Neuronal stem cell (in vitro differentiated cells): ENCODE results near the gene PELI1.

Source experiments
- DNase-seq: peaks from one replicate; pipeline ENCODE4 v3.0.0-alpha.2; 2013; ENCODE audit warnings: low spot score
- H2AFZ ChIP-seq: one replicate; pipeline ENCODE4 v1.6.1; 2013; ENCODE audit warnings: mild to moderate bottlenecking, low read length, inconsistent platforms
- H2AK5ac ChIP-seq: 2 replicates; pipeline ENCODE4 v1.6.1; 2013; ENCODE audit warnings: low read depth, mild to moderate bottlenecking, inconsistent platforms, low read length, moderate library complexity, mixed read lengths
- H2BK120ac ChIP-seq: 2 replicates; pipeline ENCODE4 v1.6.1; 2013; ENCODE audit warnings: low read depth, mild to moderate bottlenecking, inconsistent platforms, low read length, moderate library complexity, mixed read lengths
- H2BK12ac ChIP-seq: one replicate; pipeline ENCODE4 v1.6.1; 2013; ENCODE audit warnings: low read length, inconsistent platforms
- H2BK15ac ChIP-seq: 2 replicates; pipeline ENCODE4 v1.6.1; 2013; ENCODE audit warnings: mild to moderate bottlenecking, low read length, inconsistent platforms, mixed read lengths
- H2BK5ac ChIP-seq: one replicate; pipeline ENCODE4 v1.6.1; 2013; ENCODE audit warnings: inconsistent platforms, mild to moderate bottlenecking, low read length, moderate library complexity
- H3K14ac ChIP-seq: one replicate; pipeline ENCODE4 v1.6.1; 2013; ENCODE audit warnings: low read length, inconsistent platforms
- H3K18ac ChIP-seq: 2 replicates; pipeline ENCODE4 v1.6.1; 2013; ENCODE audit warnings: low read length, inconsistent platforms
- H3K23ac ChIP-seq: 2 replicates; pipeline ENCODE4 v1.6.1; 2013; ENCODE audit warnings: low read depth, mild to moderate bottlenecking, mixed read lengths, low read length, inconsistent platforms; ENCODE audit not compliant: poor library complexity
- H3K27ac ChIP-seq: replicated peaks from 3 replicates; pipeline ENCODE4 v1.5.1; 2013; ENCODE audit warnings: low read length, inconsistent platforms
- H3K27me3 ChIP-seq, 3 experiments: 2 replicates each; pipeline ENCODE4 v1.6.1; 2013; ENCODE audit warnings: low read length in 3 of 3, mild to moderate bottlenecking in 2 of 3, inconsistent platforms in 1 of 3, low read depth in 1 of 3, mixed read lengths in 1 of 3, moderate library complexity in 1 of 3; ENCODE audit not compliant: control insufficient read depth in 3 of 3, insufficient read depth in 3 of 3
- H3K36me3 ChIP-seq, 2 donors: replicated peaks in 1 of 2; 2 replicates each; pipeline ENCODE4 v1.6.1; 2013; ENCODE audit warnings: low read length in 2 of 2; ENCODE audit not compliant: control insufficient read depth in 2 of 2, insufficient read depth in 2 of 2
- H3K4ac ChIP-seq: 2 replicates; pipeline ENCODE4 v1.6.1; 2013; ENCODE audit warnings: inconsistent platforms, mild to moderate bottlenecking, low read length, moderate library complexity
- H3K4me1 ChIP-seq, 2 donors: 1 replicate in 1 of 2; 2 replicates in 1 of 2; pipeline ENCODE4 v1.6.1; 2013; ENCODE audit warnings: low read length in 2 of 2, low read depth in 1 of 2; ENCODE audit not compliant: control insufficient read depth in 2 of 2, insufficient read depth in 1 of 2
- H3K4me2 ChIP-seq: one replicate; pipeline ENCODE4 v1.6.1; 2013; ENCODE audit warnings: mild to moderate bottlenecking, low read length, inconsistent platforms; ENCODE audit not compliant: insufficient read depth, poor library complexity, severe bottlenecking
- H3K4me3 ChIP-seq, 2 donors: 2 replicates each; pipeline ENCODE4 v1.5.1; 2013; ENCODE audit warnings: low read length in 2 of 2, mild to moderate bottlenecking in 2 of 2, inconsistent platforms in 1 of 2, moderate library complexity in 1 of 2
- H3K79me1 ChIP-seq: one replicate; pipeline ENCODE4 v1.6.1; 2013; ENCODE audit warnings: low read depth, mild to moderate bottlenecking, inconsistent platforms, low read length, moderate library complexity
- H3K9ac ChIP-seq: one replicate; pipeline ENCODE4 v1.6.1; 2013; ENCODE audit warnings: mild to moderate bottlenecking, low read depth, low read length, inconsistent platforms; ENCODE audit not compliant: poor library complexity
- H3K9me3 ChIP-seq, 2 donors: replicated peaks in 1 of 2; 2 replicates each; pipeline versions ENCODE3 to v1.6.1; 2013; ENCODE audit warnings: low read length in 2 of 2, mild to moderate bottlenecking in 2 of 2, inconsistent platforms in 1 of 2, low read depth in 1 of 2, mixed read lengths in 1 of 2, moderate library complexity in 1 of 2; ENCODE audit not compliant: control insufficient read depth in 2 of 2, insufficient read depth in 1 of 2
- H4K8ac ChIP-seq: one replicate; pipeline ENCODE4 v1.6.1; 2013; ENCODE audit warnings: low read depth, mild to moderate bottlenecking, inconsistent platforms, low read length, moderate library complexity
- H4K91ac ChIP-seq: one replicate; pipeline ENCODE4 v1.6.1; 2013; ENCODE audit warnings: low read length, low read depth, mild to moderate bottlenecking, inconsistent platforms; ENCODE audit not compliant: poor library complexity
- WGBS, 2 donors: extraction: QIAGEN DNeasy Blood & Tissue Kit; methylation state at CpG; one replicate each; pipeline ENCODE4 v1.1.7; 2013; ENCODE audit warnings: missing lambda C conversion rate in 2 of 2, mixed read lengths in 1 of 2; ENCODE audit not compliant: insufficient read length in 2 of 2, insufficient replicate concordance in 1 of 2; ENCODE audit errors: extremely low coverage in 2 of 2; 5-methylcytosine and 5-hydroxymethylcytosine counted together

The PELI1 gene

GRCh38 chr2:64124168-64124567 lies 20.1 kb downstream of the PELI1 start:
- no peak overlapping the region for H2AK5ac ChIP-seq
- H3K36me3 ChIP-seq, result peaks cover 0 to 3% of the 10 kb centered on the region in 2 donors
- H3K9ac ChIP-seq, result no peak overlapping the region
- no peak overlapping the region for H3K18ac ChIP-seq
- no peak overlapping the region for H3K4me2 ChIP-seq
- H3K9me3 ChIP-seq, result peaks cover 0 to 17% of the 10 kb centered on the region in 2 donors
- no peak overlapping the region for H2BK120ac ChIP-seq
- no peak overlapping the region for H3K27ac ChIP-seq
- no peak overlapping the region for H2BK15ac ChIP-seq
- H3K4me1 ChIP-seq, result no peaks in the 10 kb centered on the region
- no peaks in the 10 kb centered on the region for H3K27me3 ChIP-seq
- H3K4me3 ChIP-seq, result no peak overlapping the region
- H3K23ac ChIP-seq, result no peak overlapping the region
- DNase-seq, result no peak
- H3K79me1 ChIP-seq, result no peaks in the 10 kb centered on the region
- H3K14ac ChIP-seq, result no peak overlapping the region
- no peak overlapping the region for H4K91ac ChIP-seq
- no peak overlapping the region for H2AFZ ChIP-seq
- H3K4ac ChIP-seq, result no peak overlapping the region
- no peak overlapping the region for H4K8ac ChIP-seq
- no peak overlapping the region for H2BK5ac ChIP-seq
- no CpG with 5 or more reads among the region's 3 CpGs for WGBS, 2 donors
- H2BK12ac ChIP-seq, result no peak overlapping the region

- H3K4me1 ChIP-seq, result no peaks in the 10 kb centered on the region
- no peak overlapping the region for H2AK5ac ChIP-seq
- peaks cover 0 to 17% of the 10 kb centered on the region in 2 donors for H3K9me3 ChIP-seq
- no peak overlapping the region for H4K8ac ChIP-seq
- H3K4me3 ChIP-seq, result no peak overlapping the region
- no peaks in the 10 kb centered on the region for H3K27me3 ChIP-seq
- H3K27ac ChIP-seq, result no peak overlapping the region
- no peak overlapping the region for H3K9ac ChIP-seq
- no peak overlapping the region for H2BK15ac ChIP-seq
- no peaks in the 10 kb centered on the region for H3K79me1 ChIP-seq
- no peak overlapping the region for H3K18ac ChIP-seq
- WGBS, 2 donors, result no CpG with 5 or more reads among the region's 1 CpG
- H4K91ac ChIP-seq, result no peak overlapping the region
- no peak overlapping the region for H3K23ac ChIP-seq
- no peak overlapping the region for H2BK5ac ChIP-seq
- no peak for DNase-seq
- no peak overlapping the region for H2BK120ac ChIP-seq
- peaks cover 0 to 3% of the 10 kb centered on the region in 2 donors for H3K36me3 ChIP-seq
- H3K4ac ChIP-seq, result no peak overlapping the region
- H3K4me2 ChIP-seq, result no peak overlapping the region
- H2BK12ac ChIP-seq, result no peak overlapping the region
- H3K14ac ChIP-seq, result no peak overlapping the region
- no peak overlapping the region for H2AFZ ChIP-seq
These were observed 20.5 kb downstream of the PELI1 start for GRCh38 chr2:64123740-64124139.

GRCh38 chr2:64122358-64122757 lies 21.9 kb downstream of the PELI1 start:
- Histone ChIP-seq H3K14ac (no peak overlapping the region), H3K9ac (no peak overlapping the region), H3K4ac (no peak overlapping the region), H3K4me2 (no peak overlapping the region), H3K9me3 (peaks cover 0 to 17% of the 10 kb centered on the region in 2 donors), H2BK120ac (no peak overlapping the region), H3K4me1 (no peaks in the 10 kb centered on the region), H3K18ac (no peak overlapping the region), H2BK5ac (no peak overlapping the region), H4K8ac (no peak overlapping the region), H2BK15ac (no peak overlapping the region), H3K23ac (no peak overlapping the region), H3K4me3 (no peak overlapping the region), H3K36me3 (peaks cover 0 to 3% of the 10 kb centered on the region in 2 donors), H3K27ac (no peak overlapping the region), H2AK5ac (no peak overlapping the region), H2BK12ac (no peak overlapping the region), H3K27me3 (no peaks in the 10 kb centered on the region), H2AFZ (no peak overlapping the region), H3K79me1 (no peaks in the 10 kb centered on the region), H4K91ac (no peak overlapping the region)
- no CpG with 5 or more reads among the region's 7 CpGs for WGBS, 2 donors
- no peak for DNase-seq

GRCh38 chr2:64120928-64121327 lies 23.3 kb downstream of the PELI1 start:
- Histone ChIP-seq H3K27me3 (no peaks in the 10 kb centered on the region), H4K8ac (no peak overlapping the region), H3K79me1 (no peaks in the 10 kb centered on the region), H3K4me3 (no peak overlapping the region), H3K27ac (no peak overlapping the region), H2BK12ac (no peak overlapping the region), H2BK15ac (no peak overlapping the region), H3K4me2 (no peak overlapping the region), H3K14ac (no peak overlapping the region), H3K18ac (no peak overlapping the region), H3K36me3 (peaks cover 0 to 3% of the 10 kb centered on the region in 2 donors), H3K9me3 (peaks cover 0 to 11% of the 10 kb centered on the region in 2 donors), H3K23ac (no peak overlapping the region), H2AFZ (no peak overlapping the region), H2BK5ac (no peak overlapping the region), H3K4me1 (no peaks in the 10 kb centered on the region), H4K91ac (no peak overlapping the region), H2BK120ac (no peak overlapping the region), H2AK5ac (no peak overlapping the region), H3K4ac (no peak overlapping the region), H3K9ac (no peak overlapping the region)
- DNase-seq, result no peak
- WGBS, 2 donors, result no CpG with 5 or more reads among the region's 6 CpGs
